Measurements from ENCODE around the gene PTPRJ. TPM values are rescaled to one million over a fixed set of nuclear protein-coding genes. Genes with fewer than 3 reads are reported as not detected.

PTPRJ gene
- total RNA-seq, 1 donor from 2014 or later = 18.9 TPM

DNA sequence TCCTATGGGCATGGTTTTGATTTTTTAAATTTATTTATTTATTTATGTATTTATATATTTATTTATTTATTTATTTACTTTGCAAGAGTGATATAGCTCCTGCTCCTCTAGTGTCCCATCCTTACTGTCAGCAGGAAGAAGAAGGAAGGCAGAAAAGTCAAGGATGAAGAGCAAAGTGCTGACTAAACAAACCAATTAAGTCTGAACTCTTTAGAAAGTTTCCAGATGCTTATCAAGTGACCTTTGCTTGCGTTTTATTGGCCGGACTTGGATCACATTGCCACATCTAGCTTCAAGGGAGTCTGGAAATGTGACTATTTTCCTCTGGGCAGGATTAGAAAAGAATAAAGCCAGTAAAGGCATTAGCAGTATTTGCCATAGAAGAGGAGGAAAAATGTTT is 227.5 kb downstream of the PTPRJ start:
- no peak overlapping the region for H3K27ac Mint-ChIP-seq
- H3K9me3 Mint-ChIP-seq (ENCODE audit: low read depth) = peaks cover 14% of the 10 kb centered on the region
- TF ChIP-seq, protein P1, sequence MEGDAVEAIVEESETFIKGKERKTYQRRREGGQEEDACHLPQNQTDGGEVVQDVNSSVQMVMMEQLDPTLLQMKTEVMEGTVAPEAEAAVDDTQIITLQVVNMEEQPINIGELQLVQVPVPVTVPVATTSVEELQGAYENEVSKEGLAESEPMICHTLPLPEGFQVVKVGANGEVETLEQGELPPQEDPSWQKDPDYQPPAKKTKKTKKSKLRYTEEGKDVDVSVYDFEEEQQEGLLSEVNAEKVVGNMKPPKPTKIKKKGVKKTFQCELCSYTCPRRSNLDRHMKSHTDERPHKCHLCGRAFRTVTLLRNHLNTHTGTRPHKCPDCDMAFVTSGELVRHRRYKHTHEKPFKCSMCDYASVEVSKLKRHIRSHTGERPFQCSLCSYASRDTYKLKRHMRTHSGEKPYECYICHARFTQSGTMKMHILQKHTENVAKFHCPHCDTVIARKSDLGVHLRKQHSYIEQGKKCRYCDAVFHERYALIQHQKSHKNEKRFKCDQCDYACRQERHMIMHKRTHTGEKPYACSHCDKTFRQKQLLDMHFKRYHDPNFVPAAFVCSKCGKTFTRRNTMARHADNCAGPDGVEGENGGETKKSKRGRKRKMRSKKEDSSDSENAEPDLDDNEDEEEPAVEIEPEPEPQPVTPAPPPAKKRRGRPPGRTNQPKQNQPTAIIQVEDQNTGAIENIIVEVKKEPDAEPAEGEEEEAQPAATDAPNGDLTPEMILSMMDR (IDR thresholded peaks at IDR 0.05; ENCODE audit: unreplicated experiment) = no peak
- no peaks in the 10 kb centered on the region for H3K36me3 Mint-ChIP-seq (ENCODE audit: insufficient read depth)
- H3K4me3 Mint-ChIP-seq (ENCODE audit: low read depth) = no peak overlapping the region
- H3K27me3 Mint-ChIP-seq = no peaks in the 10 kb centered on the region
- no peaks in the 10 kb centered on the region for H3K4me1 Mint-ChIP-seq (ENCODE audit: low read depth)
- no peak for DNase-seq (ENCODE audit: low spot score, unreplicated experiment)

DNA sequence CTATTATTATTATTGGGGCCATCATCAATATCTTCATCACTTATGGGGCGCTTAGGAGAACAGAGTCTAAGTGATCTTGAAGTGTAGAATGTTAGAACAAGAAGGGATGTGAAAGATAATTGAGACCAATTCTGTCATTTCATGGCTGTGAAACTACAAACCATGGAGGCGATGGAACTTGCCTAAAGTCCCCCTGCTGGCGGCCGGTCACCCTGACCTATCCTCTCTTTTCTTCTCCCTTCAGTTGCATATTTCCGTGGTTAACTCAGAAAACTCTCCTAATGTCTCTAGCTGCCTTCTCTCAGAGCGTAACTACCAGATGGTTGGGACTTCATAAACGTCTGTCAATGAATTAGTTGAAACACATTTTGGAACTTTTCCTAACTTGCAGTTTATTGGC is 229.7 kb downstream of the PTPRJ start:
- no peak for DNase-seq (ENCODE audit: low spot score, unreplicated experiment)
- Mint-ChIP-seq H3K27me3 (no peaks in the 10 kb centered on the region), H3K9me3 (ENCODE audit: low read depth) (peaks cover 13% of the 10 kb centered on the region), H3K4me1 (ENCODE audit: low read depth) (no peaks in the 10 kb centered on the region), H3K27ac (no peak overlapping the region), H3K4me3 (ENCODE audit: low read depth) (no peak overlapping the region), H3K36me3 (ENCODE audit: insufficient read depth) (no peaks in the 10 kb centered on the region)
- TF ChIP-seq, protein P1 (IDR thresholded peaks at IDR 0.05; ENCODE audit: unreplicated experiment) = no peak

DNA sequence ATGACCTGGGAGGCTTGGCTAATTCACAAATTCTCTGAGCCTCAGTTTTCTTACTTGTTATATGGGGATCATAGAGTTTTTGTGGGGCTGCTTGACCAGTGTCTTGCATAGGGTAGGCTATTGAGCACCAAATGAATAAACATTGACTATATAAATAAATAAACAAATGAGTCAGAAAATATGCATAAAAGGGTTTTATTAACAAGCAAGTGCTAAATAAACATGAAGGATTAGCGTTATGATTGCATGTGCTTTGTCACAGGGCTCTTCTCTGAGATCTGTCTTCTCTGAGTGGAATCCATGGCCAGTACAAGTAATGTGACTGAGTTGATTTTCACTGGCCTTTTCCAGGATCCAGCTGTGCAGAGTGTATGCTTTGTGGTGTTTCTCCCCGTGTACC is 236.2 kb downstream of the PTPRJ start, which contains the start of gene OR4B1:
OR4B1 (plus strand) TSS at position 301 of the 400 bp plus-strand sequence; CDS start at position 301, 0 bp downstream.
- Mint-ChIP-seq H3K27me3 (no peaks in the 10 kb centered on the region), H3K9me3 (ENCODE audit: low read depth) (peaks cover 27% of the 10 kb centered on the region), H3K36me3 (ENCODE audit: insufficient read depth) (no peaks in the 10 kb centered on the region), H3K4me1 (ENCODE audit: low read depth) (no peaks in the 10 kb centered on the region), H3K27ac (no peak within 1 kb of the TSS), H3K4me3 (ENCODE audit: low read depth) (no peak within 1 kb of the TSS)
- no peak for DNase-seq (ENCODE audit: low spot score, unreplicated experiment)
- TF ChIP-seq, protein P1 (IDR thresholded peaks at IDR 0.05; ENCODE audit: unreplicated experiment) = no peak

Small RNA genes lying within 50 kb of the gene (microRNA-seq; reads per million reads assigned to microRNA genes)
- not detected for gene MIR3161 (ENCODE audit: borderline number of aligned reads, unreplicated experiment)

Other genes with a start within 250 kb of the PTPRJ start
- gene FNBP4, start 213.2 kb upstream of the PTPRJ start, total RNA-seq = 136 TPM in 2 replicates
- gene NUP160, start 132.2 kb upstream of the PTPRJ start, total RNA-seq = 80.7 and 82.7 TPM in 2 replicates
- gene OR4B1, start 236.3 kb downstream of the PTPRJ start, total RNA-seq = not detected in 2 replicates